CD14-positive monocyte (primary cell): Measurements from ENCODE around the gene PTK6. TPM values are rescaled to one million over a fixed set of nuclear protein-coding genes. Genes with fewer than 3 reads are reported as not detected.

Experiments
- DNase-seq, 3 donors: peaks; one replicate each; pipeline ENCODE4 v3.0.0-alpha.2; 2011 to 2022
- H2AFZ ChIP-seq: 2 replicates; pipeline ENCODE4 v1.6.0; 2012; ENCODE audit warnings: mild to moderate bottlenecking, low read depth, low read length, inconsistent platforms; ENCODE audit not compliant: insufficient read depth, poor library complexity, severe bottlenecking
- H3K27ac ChIP-seq, 2 donors: 1 replicate in 1 of 2; 2 replicates in 1 of 2; pipeline ENCODE4 v1.5.1; 2012 to 2013; ENCODE audit warnings: low read length in 2 of 2, control low read depth in 1 of 2, inconsistent platforms in 1 of 2, low read depth in 1 of 2, mild to moderate bottlenecking in 1 of 2
- H3K27me3 ChIP-seq, 2 donors: one replicate each; pipeline versions ENCODE4 v1.6.0 to v1.6.1; 2011 to 2013; ENCODE audit warnings: low read length in 2 of 2; ENCODE audit not compliant: control insufficient read depth in 2 of 2, insufficient read depth in 2 of 2
- H3K36me3 ChIP-seq, 2 donors: replicated peaks in 1 of 2; 1 replicate in 1 of 2; 2 replicates in 1 of 2; pipeline versions ENCODE4 v1.5.1 to v1.6.1; 2012 to 2013; ENCODE audit warnings: low read length in 2 of 2, control low read depth in 1 of 2, inconsistent platforms in 1 of 2, mild to moderate bottlenecking in 1 of 2; ENCODE audit not compliant: insufficient read depth in 2 of 2, control insufficient read depth in 1 of 2
- H3K4me1 ChIP-seq, 2 donors: 1 replicate in 1 of 2; 2 replicates in 1 of 2; pipeline versions ENCODE4 v1.5.1 to v1.6.1; 2012 to 2013; ENCODE audit warnings: low read length in 2 of 2, control low read depth in 1 of 2, inconsistent platforms in 1 of 2, mild to moderate bottlenecking in 1 of 2, moderate library complexity in 1 of 2; ENCODE audit not compliant: insufficient read depth in 2 of 2, control insufficient read depth in 1 of 2
- H3K4me2 ChIP-seq: replicated peaks from 2 replicates; pipeline ENCODE3; 2012; ENCODE audit warnings: low read length, moderate library complexity, mild to moderate bottlenecking; ENCODE audit not compliant: poor library complexity, severe bottlenecking; ENCODE audit errors: extremely low read depth
- H3K4me3 ChIP-seq, 3 experiments: fragments of 200-600 bp in 1 of 3; sonication (generic) in 1 of 3; replicated peaks in 1 of 3; 1 replicate in 2 of 3; 2 replicates in 1 of 3; pipeline ENCODE4 v1.5.1; 2011 to 2013; ENCODE audit warnings: low read length in 3 of 3, mild to moderate bottlenecking in 3 of 3, control low read depth in 2 of 3, low read depth in 2 of 3, inconsistent platforms in 1 of 3, moderate library complexity in 1 of 3
- H3K79me2 ChIP-seq: 2 replicates; pipeline ENCODE4 v1.6.0; 2012; ENCODE audit warnings: mild to moderate bottlenecking, control low read depth, inconsistent platforms, low read length, moderate library complexity; ENCODE audit not compliant: insufficient read depth
- H3K9ac ChIP-seq: 2 replicates; pipeline ENCODE4 v1.6.0; 2017; ENCODE audit warnings: low read length, mild to moderate bottlenecking; ENCODE audit not compliant: insufficient read depth, poor library complexity, severe bottlenecking
- H3K9me3 ChIP-seq, 2 donors: replicated peaks in 1 of 2; 1 replicate in 1 of 2; 2 replicates in 1 of 2; pipeline versions ENCODE4 v1.5.1 to v1.6.1; 2012 to 2013; ENCODE audit warnings: low read length in 2 of 2, control low read depth in 1 of 2; ENCODE audit not compliant: control insufficient read depth in 1 of 2, insufficient read depth in 1 of 2
- H4K20me1 ChIP-seq: 2 replicates; pipeline ENCODE4 v1.6.0; 2012; ENCODE audit warnings: mild to moderate bottlenecking, low read length, control low read depth, moderate library complexity; ENCODE audit not compliant: insufficient read depth
- H3K27ac Mint-ChIP-seq, 7 donors: one replicate each; pipeline ENCODE4 v1.8.0; 2020; ENCODE audit warnings: mild to moderate bottlenecking in 7 of 7, mixed read lengths in 7 of 7, moderate library complexity in 6 of 7, inconsistent platforms in 2 of 7
- H3K27me3 Mint-ChIP-seq, 3 donors: one replicate each; pipeline ENCODE4 v1.8.0; 2021 to 2022; ENCODE audit warnings: low read depth in 3 of 3, mild to moderate bottlenecking in 3 of 3, mixed read lengths in 3 of 3, moderate library complexity in 3 of 3, inconsistent platforms in 1 of 3
- H3K36me3 Mint-ChIP-seq, 2 donors: one replicate each; pipeline ENCODE4 v1.8.0; 2020; ENCODE audit warnings: mixed read lengths in 2 of 2, inconsistent platforms in 1 of 2, mild to moderate bottlenecking in 1 of 2
- H3K4me1 Mint-ChIP-seq: one replicate; pipeline ENCODE4 v1.8.0; 2020; ENCODE audit warnings: mild to moderate bottlenecking, mixed read lengths
- H3K4me3 Mint-ChIP-seq, 2 donors: one replicate each; pipeline ENCODE4 v1.8.0; 2020; ENCODE audit warnings: mild to moderate bottlenecking in 2 of 2, mixed read lengths in 2 of 2, moderate library complexity in 1 of 2
- H3K9me3 Mint-ChIP-seq, 7 donors: one replicate each; pipeline ENCODE4 v1.8.0; 2020 to 2022; ENCODE audit warnings: mixed read lengths in 7 of 7, mild to moderate bottlenecking in 6 of 7, moderate library complexity in 6 of 7, inconsistent platforms in 2 of 7
- WGBS: methylation state at CpG from one replicate; pipeline ENCODE4 v1.1.5; 2013; ENCODE audit warnings: missing lambda C conversion rate; ENCODE audit not compliant: insufficient coverage; 5-methylcytosine and 5-hydroxymethylcytosine counted together
- intact Hi-C, 2 donors: fragments of 100-400 bp; cut with micrococcal nuclease; formaldehyde crosslinking; loops; one replicate each; pipeline versions ENCODE4 v1.15.0 to v1.15.1; 2023
- polyA plus RNA-seq, 3 donors: library from polyadenylated mRNA; depleted of rRNA in 1 of 3; unstranded in 2 of 3; stranded (reverse) in 1 of 3; fragments of 300-500 nt in 2 of 3; fragments of >200 nt in 1 of 3; fragmentation: Illumina TruSeq in 2 of 3; gene quantifications; 1 replicate in 2 of 3; 2 replicates in 1 of 3; pipeline ENCODE4 v1.2.3, GENCODE V29; 2012 to 2021
- TF ChIP-seq, protein P1 (sequence below): fragments of 200-600 bp; IDR thresholded peaks from one replicate; pipeline ENCODE4 v1.8.0; 2022; ENCODE audit warnings: antibody characterized with exemption, mild to moderate bottlenecking

The PTK6 gene
- polyA plus RNA-seq, 3 donors = 0.66 to 4.1 (median 1.5) TPM

DNA sequence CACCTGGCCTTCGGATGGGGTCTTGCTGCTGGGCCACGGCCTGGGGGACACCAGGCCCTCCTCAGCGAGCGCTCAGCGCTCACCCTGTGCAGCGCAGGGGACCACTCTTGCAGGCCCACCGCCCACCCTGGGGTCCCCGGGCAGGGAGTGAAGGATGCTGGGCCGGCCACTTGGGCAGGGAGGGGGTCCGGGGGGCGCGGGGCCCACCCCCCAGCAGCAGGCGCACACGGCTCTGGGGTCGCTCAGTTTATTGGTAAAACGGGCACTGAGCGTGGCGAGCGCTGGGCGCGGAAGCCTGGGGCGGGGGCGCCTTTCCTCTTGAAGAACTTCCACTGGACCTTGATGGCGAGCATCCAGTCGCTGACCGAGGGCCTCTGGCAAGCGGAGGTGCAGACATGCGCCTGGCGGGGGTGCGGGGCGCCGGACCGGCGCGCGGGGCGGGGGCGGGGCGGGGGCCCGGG is 49.4 kb downstream of the PTK6 start:
- WGBS = 19% methylated on average over 38 of the region's 40 CpGs
- TF ChIP-seq, protein P1, sequence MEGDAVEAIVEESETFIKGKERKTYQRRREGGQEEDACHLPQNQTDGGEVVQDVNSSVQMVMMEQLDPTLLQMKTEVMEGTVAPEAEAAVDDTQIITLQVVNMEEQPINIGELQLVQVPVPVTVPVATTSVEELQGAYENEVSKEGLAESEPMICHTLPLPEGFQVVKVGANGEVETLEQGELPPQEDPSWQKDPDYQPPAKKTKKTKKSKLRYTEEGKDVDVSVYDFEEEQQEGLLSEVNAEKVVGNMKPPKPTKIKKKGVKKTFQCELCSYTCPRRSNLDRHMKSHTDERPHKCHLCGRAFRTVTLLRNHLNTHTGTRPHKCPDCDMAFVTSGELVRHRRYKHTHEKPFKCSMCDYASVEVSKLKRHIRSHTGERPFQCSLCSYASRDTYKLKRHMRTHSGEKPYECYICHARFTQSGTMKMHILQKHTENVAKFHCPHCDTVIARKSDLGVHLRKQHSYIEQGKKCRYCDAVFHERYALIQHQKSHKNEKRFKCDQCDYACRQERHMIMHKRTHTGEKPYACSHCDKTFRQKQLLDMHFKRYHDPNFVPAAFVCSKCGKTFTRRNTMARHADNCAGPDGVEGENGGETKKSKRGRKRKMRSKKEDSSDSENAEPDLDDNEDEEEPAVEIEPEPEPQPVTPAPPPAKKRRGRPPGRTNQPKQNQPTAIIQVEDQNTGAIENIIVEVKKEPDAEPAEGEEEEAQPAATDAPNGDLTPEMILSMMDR = no peak
- Histone ChIP-seq H3K4me3 (no peak overlapping the region), H3K27me3 (peaks cover 4 to 23% of the 10 kb centered on the region in 2 donors), H3K36me3 (no peaks in the 10 kb centered on the region), H2AFZ (no peak overlapping the region), H3K9me3 (peaks cover 0 to 3% of the 10 kb centered on the region in 2 donors), H3K27ac (no peak overlapping the region), H3K9ac (no peak overlapping the region), H4K20me1 (no peaks in the 10 kb centered on the region), H3K4me1 (no peaks in the 10 kb centered on the region), H3K79me2 (no peaks in the 10 kb centered on the region), H3K4me2 (no peak overlapping the region)
- no peak for DNase-seq
- Mint-ChIP-seq H3K27me3 (peaks cover 26 to 64% (median 33%) of the 10 kb centered on the region in 3 donors), H3K9me3 (peaks cover 0 to 4% (median 2%) of the 10 kb centered on the region in 7 donors), H3K36me3 (no peaks in the 10 kb centered on the region), H3K4me3 (no peak overlapping the region), H3K27ac (no peak overlapping the region), H3K4me1 (no peaks in the 10 kb centered on the region)
- intact Hi-C loops = no loop called here

DNA sequence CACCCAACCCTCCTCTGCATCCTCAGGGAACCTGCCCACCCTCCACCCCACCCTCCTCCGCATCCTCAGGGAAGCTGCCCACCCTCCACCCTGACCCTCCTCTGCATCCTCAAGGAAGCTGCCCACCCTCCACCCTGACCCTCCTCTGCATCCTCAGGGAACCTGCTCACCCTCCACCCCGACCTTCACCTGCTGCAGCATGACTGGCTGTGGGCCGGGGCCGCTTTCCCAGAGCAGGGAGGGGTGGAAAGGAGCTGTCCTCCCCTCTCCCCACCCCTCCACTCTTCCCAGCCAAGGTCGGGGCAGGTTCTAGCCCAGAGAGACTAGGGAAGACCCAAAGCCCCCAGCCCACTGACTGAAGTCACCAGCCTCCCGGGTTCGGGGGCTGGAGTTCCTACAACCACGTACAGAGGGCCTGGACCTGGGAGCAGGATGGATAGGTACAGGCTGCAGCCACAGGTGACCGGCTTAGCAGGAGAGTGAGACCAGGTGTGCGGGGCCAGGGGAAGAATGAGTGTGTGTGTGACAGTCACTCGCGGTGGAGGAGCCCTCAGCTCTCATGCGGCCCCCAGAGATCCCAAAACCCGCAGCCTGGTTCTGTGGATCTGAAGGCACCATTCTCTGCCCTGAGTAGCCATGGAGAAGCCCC is 49.9 kb downstream of the PTK6 start:
- Mint-ChIP-seq H3K36me3 (no peaks in the 10 kb centered on the region), H3K4me1 (no peaks in the 10 kb centered on the region), H3K4me3 (peak overlapping the region in 1 of 2 donors; percentile 60), H3K27ac (no peak overlapping the region), H3K9me3 (peaks cover 0 to 2% (median 0%) of the 10 kb centered on the region in 7 donors), H3K27me3 (peaks cover 32 to 66% (median 33%) of the 10 kb centered on the region in 3 donors)
- DNase-seq = no peak
- intact Hi-C loops = no loop called here
- no peaks in the 10 kb centered on the region for H3K79me2 ChIP-seq
- WGBS = 66% methylated on average over 9 of the region's 14 CpGs
- no peaks in the 10 kb centered on the region for H3K36me3 ChIP-seq
- TF ChIP-seq, protein P1 = no peak
- peaks cover 0 to 3% of the 10 kb centered on the region in 2 donors for H3K9me3 ChIP-seq
- H3K4me1 ChIP-seq = no peaks in the 10 kb centered on the region
- H3K27me3 ChIP-seq = peaks cover 4 to 23% of the 10 kb centered on the region in 2 donors
- no peak overlapping the region for H3K9ac ChIP-seq
- H2AFZ ChIP-seq = no peak overlapping the region
- no peak overlapping the region for H3K4me2 ChIP-seq
- no peak overlapping the region for H3K27ac ChIP-seq
- H4K20me1 ChIP-seq = no peaks in the 10 kb centered on the region
- H3K4me3 ChIP-seq = no peak overlapping the region
